HEK293T (cell line): ENCODE measurements around the gene HRH4.

Source experiments
- CTCF ChIA-PET: fragments of 350-600 bp; formaldehyde crosslinking; extraction: SDS; loops from one replicate; lab custom pipeline; 2021; ENCODE audit warnings: antibody characterized with exemption, inconsistent platforms; lab: Yijun Ruan, JAX
- POLR2A ChIA-PET: fragments of 350-600 bp; formaldehyde crosslinking; extraction: SDS; loops from one replicate; lab custom pipeline; 2020; ENCODE audit warnings: antibody characterized with exemption, inconsistent platforms; lab: Yijun Ruan, JAX
- DNase-seq: peaks from one replicate; pipeline ENCODE4 v3.0.0; 2012; ENCODE audit warnings: mixed read lengths; ENCODE audit errors: extremely low spot score
- ARNT ChIP-seq: fragments of 450-650 bp; IDR thresholded peaks from 2 replicates; pipeline ENCODE4 v1.6.1; 2017; ENCODE audit warnings: mild to moderate bottlenecking
- BHLHE40 ChIP-seq: fragments of 450-650 bp; IDR thresholded peaks from 2 replicates; pipeline ENCODE4 v1.6.1; 2016; ENCODE audit warnings: mild to moderate bottlenecking, moderate library complexity, borderline replicate concordance
- CTBP1 ChIP-seq: fragments of 450-650 bp; IDR thresholded peaks from 2 replicates; pipeline ENCODE4 v1.6.1; 2016; ENCODE audit warnings: borderline replicate concordance
- ELF4 ChIP-seq: fragments of 450-650 bp; IDR thresholded peaks from 2 replicates; pipeline ENCODE4 v1.6.1; 2017; ENCODE audit warnings: antibody characterized with exemption
- FOXA1 ChIP-seq: fragments of 450-650 bp; IDR thresholded peaks from 2 replicates; pipeline ENCODE4 v1.6.1; 2016; ENCODE audit warnings: mild to moderate bottlenecking
- FOXK2 ChIP-seq: fragments of 450-650 bp; IDR thresholded peaks from 2 replicates; pipeline ENCODE4 v1.6.1; 2016; ENCODE audit warnings: mild to moderate bottlenecking
- FOXM1 ChIP-seq: fragments of 450-650 bp; IDR thresholded peaks from 2 replicates; pipeline ENCODE4 v1.6.1; 2017; ENCODE audit warnings: mild to moderate bottlenecking, borderline replicate concordance
- HDGF ChIP-seq: fragments of 450-650 bp; IDR thresholded peaks from 2 replicates; pipeline ENCODE4 v1.6.1; 2017; ENCODE audit warnings: antibody characterized with exemption, borderline replicate concordance
- L3MBTL2 ChIP-seq: fragments of 450-650 bp; conservative IDR thresholded peaks from 2 replicates; pipeline ENCODE4 v1.6.1; 2016; ENCODE audit warnings: mild to moderate bottlenecking
- LEF1 ChIP-seq: fragments of 450-650 bp; IDR thresholded peaks from 2 replicates; pipeline ENCODE4 v1.6.1; 2017; ENCODE audit warnings: mild to moderate bottlenecking, borderline replicate concordance
- NFRKB ChIP-seq: fragments of 450-650 bp; IDR thresholded peaks from 2 replicates; pipeline ENCODE4 v1.6.1; 2016; ENCODE audit warnings: mild to moderate bottlenecking, moderate library complexity
- SP1 ChIP-seq: fragments of 450-650 bp; IDR thresholded peaks from 2 replicates; pipeline ENCODE4 v1.6.1; 2017
- SUZ12 ChIP-seq: fragments of 450-650 bp; IDR thresholded peaks from 2 replicates; pipeline ENCODE4 v1.6.1; 2016; ENCODE audit warnings: mild to moderate bottlenecking
- TARDBP ChIP-seq: fragments of 450-650 bp; IDR thresholded peaks from 2 replicates; pipeline ENCODE4 v1.6.1; 2016
- ZNF384 ChIP-seq: fragments of 450-650 bp; IDR thresholded peaks from 2 replicates; pipeline ENCODE4 v1.6.1; 2016
- TF ChIP-seq, protein P1 (sequence below): fragments of 450-650 bp; IDR thresholded peaks from 2 replicates; pipeline ENCODE4 v1.6.1; 2016

The HRH4 gene

DNA sequence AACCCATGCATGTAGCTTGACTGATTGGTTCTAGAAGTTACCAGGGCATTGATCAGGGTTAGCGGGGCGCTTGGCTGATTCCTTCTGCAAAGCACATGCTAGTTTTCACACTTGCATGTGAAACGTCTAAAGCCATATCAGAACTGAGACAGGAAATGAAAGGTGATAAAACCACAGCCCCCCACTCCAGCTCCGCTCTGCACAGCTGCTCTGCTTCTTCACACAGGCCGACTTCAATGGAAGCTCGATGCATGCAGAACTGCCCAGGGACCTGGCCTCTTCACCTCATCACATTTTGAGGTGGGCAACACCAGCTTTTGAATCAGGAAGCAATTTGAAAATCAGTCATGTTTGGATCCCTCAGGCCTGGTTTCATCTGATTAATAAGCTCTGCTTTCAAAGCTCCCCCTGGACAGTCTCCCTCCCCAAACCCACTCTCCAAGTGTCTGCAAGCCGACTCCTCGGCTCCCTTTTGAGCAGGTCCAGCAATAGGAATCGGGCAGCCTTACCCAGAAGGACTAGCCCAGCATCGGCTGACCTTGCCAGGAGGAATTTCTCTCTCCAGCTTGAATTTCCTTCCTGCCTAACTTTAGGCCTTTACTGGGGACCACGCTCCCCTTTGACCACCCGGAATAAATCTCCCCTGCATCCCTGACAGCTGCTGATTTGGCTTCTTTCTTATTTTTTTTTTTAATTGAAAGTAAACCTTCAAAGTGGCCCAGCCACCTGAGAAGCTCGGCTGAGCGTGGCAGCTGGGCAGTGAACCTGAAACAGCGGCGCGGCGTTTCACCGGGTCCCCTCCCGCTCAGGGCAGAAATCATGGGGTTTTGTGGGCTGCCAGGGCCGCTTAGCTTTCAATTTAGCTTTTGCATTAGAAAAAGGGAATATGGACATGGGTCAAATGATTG is 31.7 kb downstream of the HRH4 start:
- DNase-seq = no peak
- TF ChIP-seq TARDBP = no peak
- CTCF ChIA-PET = interaction anchor here (0.5 to 1.5 kb wide), 2 partner anchors 45 to 315 kb away, joined by 3 to 5 read pairs; no protein-coding TSS in a partner anchor
- POLR2A ChIA-PET = no interaction called here

DNA sequence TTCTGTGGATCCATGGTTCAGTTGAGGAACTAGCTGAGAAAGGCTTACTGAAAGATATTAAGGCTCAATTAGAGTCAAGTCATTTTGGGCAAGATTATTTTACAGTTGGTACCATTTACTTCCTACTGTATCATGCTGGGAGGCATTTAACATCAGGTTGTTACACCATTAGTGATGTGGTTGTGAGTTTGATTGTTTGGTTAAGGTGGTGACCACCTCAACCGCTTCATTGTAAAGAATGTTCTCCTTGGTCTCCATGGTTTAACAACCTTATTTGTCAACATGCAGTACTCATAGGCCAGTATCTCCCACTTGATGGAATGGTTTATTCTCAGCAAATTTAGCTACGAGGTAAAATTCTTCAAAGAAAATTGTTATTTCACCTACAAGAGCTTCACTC is 34.1 kb downstream of the HRH4 start:
- DNase-seq = no peak
- CTCF ChIA-PET = interaction anchor here (0.8 to 1.1 kb wide), 2 partner anchors 11 to 1564 kb away, joined by 3 read pairs; no protein-coding TSS in a partner anchor
- TF ChIP-seq BHLHE40 = no peak
- no peak for TF ChIP-seq L3MBTL2
- TF ChIP-seq FOXA1 = no peak
- no peak for TF ChIP-seq ELF4
- TF ChIP-seq, protein P1, sequence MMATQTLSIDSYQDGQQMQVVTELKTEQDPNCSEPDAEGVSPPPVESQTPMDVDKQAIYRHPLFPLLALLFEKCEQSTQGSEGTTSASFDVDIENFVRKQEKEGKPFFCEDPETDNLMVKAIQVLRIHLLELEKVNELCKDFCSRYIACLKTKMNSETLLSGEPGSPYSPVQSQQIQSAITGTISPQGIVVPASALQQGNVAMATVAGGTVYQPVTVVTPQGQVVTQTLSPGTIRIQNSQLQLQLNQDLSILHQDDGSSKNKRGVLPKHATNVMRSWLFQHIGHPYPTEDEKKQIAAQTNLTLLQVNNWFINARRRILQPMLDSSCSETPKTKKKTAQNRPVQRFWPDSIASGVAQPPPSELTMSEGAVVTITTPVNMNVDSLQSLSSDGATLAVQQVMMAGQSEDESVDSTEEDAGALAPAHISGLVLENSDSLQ = no peak
- no peak for TF ChIP-seq HDGF
- TF ChIP-seq SP1 = no peak
- POLR2A ChIA-PET = no interaction called here

GRCh38 chr18:24497031-24497754 is 36.8 kb downstream of the HRH4 start:
- TF ChIP-seq, protein P1 = no peak
- TF ChIP-seq SUZ12 = no peak
- TF ChIP-seq ELF4 = no peak
- no peak for TF ChIP-seq FOXA1
- TF ChIP-seq HDGF = no peak
- TF ChIP-seq SP1 = no peak
- TF ChIP-seq TARDBP = no peak
- TF ChIP-seq FOXK2 = no peak
- TF ChIP-seq NFRKB = no peak
- no peak for TF ChIP-seq L3MBTL2
- TF ChIP-seq CTBP1 = no peak
- no peak for TF ChIP-seq LEF1
- no peak for TF ChIP-seq ZNF384
- no peak for TF ChIP-seq BHLHE40
- no peak for TF ChIP-seq FOXM1
- no peak for TF ChIP-seq ARNT
- ChIA-PET CTCF (interaction anchor here (0.6 to 1.8 kb wide), 3 partner anchors 8 to 770 kb away, joined by 5 to 17 read pairs (median 7); no protein-coding TSS in a partner anchor), POLR2A (interaction anchor here (1.5 kb wide), 1 partner anchor 14 kb away, joined by 3 read pairs; no protein-coding TSS in a partner anchor)
- no peak for DNase-seq

DNA sequence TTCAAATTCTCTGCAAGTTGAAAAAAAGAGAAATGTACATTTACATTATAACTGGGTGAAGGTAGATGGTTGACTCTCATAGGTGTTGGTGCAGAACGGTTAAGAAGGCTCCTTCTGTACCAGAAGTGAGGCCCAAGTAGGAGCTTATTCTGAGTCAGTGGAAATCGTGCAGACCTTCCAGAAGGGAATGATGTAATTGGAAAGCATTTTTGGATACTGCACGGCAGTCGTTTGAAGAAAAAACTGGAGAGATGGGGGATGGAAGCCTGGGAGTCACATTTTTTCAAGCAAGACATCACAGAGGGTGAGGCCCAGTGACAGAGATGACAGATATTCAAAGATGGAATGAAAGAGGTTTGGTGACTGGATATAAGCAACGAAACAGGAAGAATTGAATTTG is 39.4 kb downstream of the HRH4 start:
- DNase-seq = no peak
- CTCF ChIA-PET = interaction anchor here (1.2 kb wide), 1 partner anchor 14 kb away, joined by 4 read pairs; no protein-coding TSS in a partner anchor
- POLR2A ChIA-PET = no interaction called here
- TF ChIP-seq SP1 = no peak
- TF ChIP-seq L3MBTL2 = no peak
- TF ChIP-seq FOXK2 = no peak
- TF ChIP-seq NFRKB = no peak
- TF ChIP-seq LEF1 = no peak
- TF ChIP-seq SUZ12 = no peak

DNA sequence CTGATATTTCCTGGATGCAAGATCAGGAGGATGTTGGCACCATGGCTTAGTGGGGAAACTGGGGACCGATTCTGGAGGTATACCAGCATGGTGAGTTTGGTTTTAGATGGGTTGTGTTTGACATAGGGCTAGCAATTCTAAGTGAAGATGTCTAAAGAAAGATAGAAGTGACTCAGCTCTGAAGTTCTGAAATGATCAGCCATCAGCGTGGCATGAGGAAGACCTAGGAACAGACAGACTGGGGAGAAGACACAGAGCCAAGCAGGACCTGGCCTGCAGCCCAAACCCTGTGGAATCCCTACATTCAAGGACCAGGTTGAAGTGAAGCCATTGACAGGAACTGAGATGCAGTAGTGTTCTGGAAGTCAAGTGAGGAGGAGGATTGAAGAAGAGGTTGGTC is 39.8 kb downstream of the HRH4 start:
- CTCF ChIA-PET = interaction anchor here (1.2 kb wide), 1 partner anchor 14 kb away, joined by 4 read pairs; no protein-coding TSS in a partner anchor
- DNase-seq = no peak
- TF ChIP-seq ZNF384 (no peak), FOXM1 (no peak), BHLHE40 (no peak)
- POLR2A ChIA-PET = no interaction called here

GRCh38 chr18:24500766-24501165 is 40.3 kb downstream of the HRH4 start:
- CTCF ChIA-PET = interaction anchor here (0.7 kb wide), 1 partner anchor 82 kb away, joined by 4 read pairs; no protein-coding TSS in a partner anchor
- POLR2A ChIA-PET = no interaction called here
- DNase-seq = no peak
- no peak for TF ChIP-seq ARNT
- no peak for TF ChIP-seq L3MBTL2
- TF ChIP-seq NFRKB = no peak
- TF ChIP-seq TARDBP = no peak
- no peak for TF ChIP-seq CTBP1
- no peak for TF ChIP-seq ZNF384
